HG03097 (cell line): ENCODE measurements around the gene CFAP61.

Experiments used
- ATAC-seq: cut with Tn5 transposase; IDR thresholded peaks from one replicate; pipeline ENCODE4 v1.9.1; 2021; ENCODE audit not compliant: unreplicated experiment, low FRiP score

Gene CFAP61

GRCh38 chr20:20034486-20034885 is 17.8 kb upstream of the CFAP61 start:
- no peak for ATAC-seq

- ATAC-seq = no peak
Observed at GRCh38 chr20:20036756-20037155, 15.6 kb upstream of the CFAP61 start.

DNA sequence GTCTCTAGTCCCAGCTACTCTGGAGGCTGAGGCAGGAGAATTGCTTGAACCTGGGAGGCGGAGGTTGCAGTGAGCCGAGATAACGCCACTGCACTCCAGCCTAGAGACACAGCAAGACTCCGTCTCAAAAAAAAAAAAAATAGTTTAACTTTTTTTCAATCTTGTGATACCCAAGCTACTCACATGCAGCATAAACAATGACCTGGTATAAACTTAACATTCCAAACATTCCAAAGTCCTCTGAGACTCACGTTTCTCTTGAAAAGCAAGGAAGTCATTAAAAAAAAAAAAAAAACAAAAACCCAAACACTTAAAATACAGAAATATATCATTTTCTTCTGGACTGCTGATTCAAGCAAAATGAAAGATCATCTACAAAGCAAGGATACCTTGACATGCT is 14.4 kb upstream of the CFAP61 start:
- no peak for ATAC-seq

- ATAC-seq = no peak
Observed at GRCh38 chr20:20038586-20038985, 13.7 kb upstream of the CFAP61 start.

DNA sequence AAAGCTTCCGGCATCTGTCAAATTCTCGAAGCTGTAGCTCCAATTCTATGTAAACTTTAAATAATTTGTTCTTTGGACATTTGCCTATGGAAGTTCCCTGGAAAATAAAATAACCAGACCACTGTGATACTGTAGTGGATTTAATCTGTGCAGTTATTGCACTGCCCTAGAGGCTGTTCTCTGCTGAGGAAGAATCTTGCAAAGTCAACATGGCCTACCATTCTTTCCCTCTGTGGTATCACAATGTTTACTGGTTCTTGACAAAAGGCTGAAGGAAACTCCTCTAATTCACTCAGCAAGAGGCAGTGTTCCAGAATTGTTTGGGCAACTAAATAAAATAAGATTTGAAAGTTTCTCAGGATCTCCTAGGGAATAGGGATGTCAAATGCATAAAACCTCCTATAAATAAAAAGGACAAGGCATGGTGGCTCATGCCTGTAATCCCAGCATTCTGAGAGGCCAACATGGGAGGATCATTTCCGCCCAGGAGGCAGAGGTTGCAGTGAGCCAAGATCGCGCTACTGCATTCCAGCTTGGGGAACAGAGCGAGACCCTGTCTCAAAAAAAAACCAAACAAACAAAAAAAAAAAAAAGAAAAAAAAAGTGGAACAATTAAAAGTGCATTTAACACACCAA is 12.5 kb upstream of the CFAP61 start:
- no peak for ATAC-seq

- ATAC-seq = no peak
Observed at GRCh38 chr20:20051767-20052073, 612 bp upstream of the CFAP61 start.

- ATAC-seq = no peak
Observed at GRCh38 chr20:20060234-20060998, 8.1 kb downstream of the CFAP61 start.

GRCh38 chr20:20063941-20064702 is 11.8 kb downstream of the CFAP61 start:
- ATAC-seq = no peak

- no peak for ATAC-seq
Observed at GRCh38 chr20:20065361-20065760, 13.0 kb downstream of the CFAP61 start.

DNA sequence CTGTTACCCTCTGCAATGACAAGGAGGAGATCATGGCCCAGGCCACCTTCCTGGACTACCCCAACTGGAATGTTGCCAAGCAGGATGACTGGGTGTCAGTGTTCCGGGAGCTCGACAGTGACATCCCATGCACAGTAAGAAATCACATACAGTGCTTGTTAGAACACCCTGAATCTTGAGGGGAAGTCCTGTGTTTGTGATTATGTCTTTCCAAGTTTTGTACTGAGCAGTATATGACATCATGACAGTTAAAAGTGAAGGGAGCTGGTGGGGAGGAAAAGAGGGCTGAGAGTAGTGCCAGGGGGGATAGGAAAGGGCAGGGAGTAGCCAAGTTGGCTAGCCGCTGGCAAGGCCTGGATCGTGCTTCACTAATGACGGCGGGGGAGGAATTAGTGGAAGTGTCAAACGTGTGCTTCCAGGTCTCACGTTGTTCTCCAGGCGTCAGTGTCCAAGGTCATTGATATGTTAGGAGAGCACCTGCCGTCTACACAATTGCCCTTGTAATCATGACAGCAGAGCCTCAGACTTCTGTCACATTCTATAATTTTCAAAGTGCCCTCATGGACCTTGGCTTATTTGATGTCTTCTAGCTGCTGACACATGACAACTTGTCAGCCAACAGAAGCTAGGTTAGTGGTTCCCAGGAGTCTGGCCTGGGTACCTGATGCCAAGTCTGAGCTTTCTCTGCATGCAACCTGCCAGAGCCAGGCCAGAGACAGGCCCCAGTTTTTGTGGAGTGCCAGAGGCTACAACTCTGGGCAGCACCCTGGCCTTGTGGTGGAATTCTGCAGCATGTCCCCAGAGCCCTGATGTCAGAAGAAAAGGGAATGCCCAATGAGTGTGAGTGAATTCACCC is 18.8 kb downstream of the CFAP61 start:
- no peak for ATAC-seq

DNA sequence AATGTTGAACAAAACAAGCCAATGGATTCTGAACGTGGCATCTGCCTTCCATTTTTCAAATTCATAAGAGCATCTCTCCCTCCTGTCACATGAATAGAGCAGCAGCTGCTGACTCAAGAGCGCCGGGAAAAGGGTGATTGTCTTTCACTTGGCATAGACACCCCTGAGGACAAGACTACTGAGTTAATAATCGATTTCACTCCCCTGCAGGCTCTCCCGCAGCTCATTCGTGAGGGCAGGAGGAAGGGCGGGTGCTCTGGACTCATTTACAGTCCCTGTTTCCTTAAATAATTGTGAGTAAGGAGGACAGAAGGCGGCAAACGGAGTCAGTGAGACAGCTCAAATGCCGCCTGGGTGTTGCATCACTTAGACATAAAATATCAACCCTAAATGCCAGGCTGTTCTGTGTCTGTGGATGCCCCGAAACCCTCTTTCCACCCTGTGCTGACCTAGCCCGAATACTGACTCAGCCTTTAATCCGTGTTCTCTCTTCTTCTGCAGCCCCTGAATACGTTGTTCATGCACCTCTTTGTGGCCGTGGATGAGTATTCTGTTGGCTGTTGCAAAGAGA is 21.6 kb downstream of the CFAP61 start:
- ATAC-seq = no peak

GRCh38 chr20:20075032-20075431 is 22.7 kb downstream of the CFAP61 start:
- ATAC-seq = no peak

- no peak for ATAC-seq
Observed at GRCh38 chr20:20076297-20077065, 24.1 kb downstream of the CFAP61 start.

DNA sequence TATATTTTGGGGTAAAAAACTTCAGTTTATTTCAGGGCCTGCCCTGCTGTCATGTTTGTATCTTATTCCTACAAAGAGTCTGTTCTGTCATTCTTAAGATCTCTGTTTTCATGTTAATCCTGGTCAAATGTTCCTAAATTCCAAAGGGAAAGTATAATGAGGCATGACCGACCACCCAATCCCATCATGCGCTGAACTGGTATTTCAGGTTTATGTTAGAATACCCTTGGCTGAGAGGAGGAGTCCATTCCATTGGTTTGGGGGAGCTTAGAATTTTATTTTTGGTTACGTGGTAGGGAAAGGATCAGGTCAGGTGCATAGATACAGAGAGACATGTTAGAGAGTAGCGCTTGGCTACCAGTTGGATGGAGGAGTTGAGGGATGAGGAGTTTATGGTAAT is 25.7 kb downstream of the CFAP61 start:
- no peak for ATAC-seq

GRCh38 chr20:20079102-20079784 is 26.9 kb downstream of the CFAP61 start:
- no peak for ATAC-seq

DNA sequence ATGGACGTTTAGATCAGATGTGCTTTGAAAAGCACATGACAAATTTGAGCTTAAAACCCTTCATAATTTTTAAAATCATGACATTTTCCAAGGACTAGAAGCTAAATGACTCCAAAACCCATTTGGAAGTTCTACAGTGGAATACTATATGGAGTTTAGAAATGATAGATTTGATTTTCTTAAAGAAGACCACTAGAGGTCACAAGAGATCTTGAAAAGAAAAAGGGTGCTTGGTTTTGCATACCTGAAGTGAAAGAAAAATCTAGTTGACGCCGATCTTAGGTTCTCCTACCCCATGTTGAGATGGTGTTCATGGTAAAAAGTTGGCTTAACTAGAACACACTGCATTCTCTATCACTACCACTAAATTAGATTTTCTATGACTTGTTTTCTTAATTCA is 31.5 kb downstream of the CFAP61 start:
- no peak for ATAC-seq

DNA sequence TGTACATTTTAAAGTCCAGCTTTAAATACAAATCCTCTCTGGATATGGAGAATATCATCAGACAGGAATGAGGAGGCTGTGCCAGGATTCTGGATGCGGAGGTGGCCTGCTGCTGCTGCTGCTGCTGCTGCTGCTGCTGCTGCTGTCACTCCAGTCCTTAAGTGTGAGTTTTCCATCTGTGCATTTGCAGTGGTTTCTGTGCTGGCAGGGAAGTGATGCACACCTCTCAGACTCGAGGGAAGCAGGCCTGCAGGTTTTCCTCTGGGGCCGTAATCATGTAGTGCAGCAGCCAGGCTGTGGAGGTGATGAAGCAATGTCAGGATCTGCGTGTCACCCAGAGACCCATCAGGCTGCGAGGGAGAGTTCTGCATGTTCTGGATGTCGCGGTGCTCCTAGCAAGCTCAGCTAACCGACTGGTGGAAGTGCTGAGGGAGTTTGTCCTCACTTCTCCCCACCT is 32.0 kb downstream of the CFAP61 start:
- ATAC-seq = no peak

- ATAC-seq = no peak
Observed at GRCh38 chr20:20085071-20085470, 32.7 kb downstream of the CFAP61 start.

GRCh38 chr20:20085812-20086211 is 33.5 kb downstream of the CFAP61 start:
- ATAC-seq = no peak
